Embryonic facial prominence (tissue), 1 donor: ENCODE results near the gene EID2.

ENCODE experiments used
- DNase-seq: peaks from one replicate; pipeline ENCODE4 v3.0.0-alpha.2; 2016; ENCODE audit errors: extremely low spot score

EID2 gene

DNA sequence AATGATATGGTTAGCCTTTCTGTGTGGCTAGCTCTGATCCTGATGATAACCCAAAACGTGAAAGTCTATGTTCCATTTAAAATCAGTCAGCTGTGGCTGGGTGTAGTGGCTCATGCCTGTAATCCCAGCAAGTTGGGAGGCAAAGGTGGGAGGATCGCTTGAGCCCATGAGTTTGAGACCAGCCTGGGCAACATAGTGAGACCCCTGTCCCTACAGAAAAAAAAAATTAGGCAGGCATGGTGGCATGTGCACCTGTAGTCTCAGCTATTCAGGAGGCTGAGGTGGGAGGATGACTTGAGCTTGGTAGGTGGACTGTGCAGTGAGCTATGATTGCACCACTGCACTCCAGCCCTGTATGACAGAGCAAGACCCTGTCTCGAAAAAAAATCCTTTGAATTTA, 6.2 kb downstream of the EID2 start:
- no peak for DNase-seq

GRCh38 chr19:39533003-39533512, 6.9 kb downstream of the EID2 start:
- DNase-seq: no peak

DNA sequence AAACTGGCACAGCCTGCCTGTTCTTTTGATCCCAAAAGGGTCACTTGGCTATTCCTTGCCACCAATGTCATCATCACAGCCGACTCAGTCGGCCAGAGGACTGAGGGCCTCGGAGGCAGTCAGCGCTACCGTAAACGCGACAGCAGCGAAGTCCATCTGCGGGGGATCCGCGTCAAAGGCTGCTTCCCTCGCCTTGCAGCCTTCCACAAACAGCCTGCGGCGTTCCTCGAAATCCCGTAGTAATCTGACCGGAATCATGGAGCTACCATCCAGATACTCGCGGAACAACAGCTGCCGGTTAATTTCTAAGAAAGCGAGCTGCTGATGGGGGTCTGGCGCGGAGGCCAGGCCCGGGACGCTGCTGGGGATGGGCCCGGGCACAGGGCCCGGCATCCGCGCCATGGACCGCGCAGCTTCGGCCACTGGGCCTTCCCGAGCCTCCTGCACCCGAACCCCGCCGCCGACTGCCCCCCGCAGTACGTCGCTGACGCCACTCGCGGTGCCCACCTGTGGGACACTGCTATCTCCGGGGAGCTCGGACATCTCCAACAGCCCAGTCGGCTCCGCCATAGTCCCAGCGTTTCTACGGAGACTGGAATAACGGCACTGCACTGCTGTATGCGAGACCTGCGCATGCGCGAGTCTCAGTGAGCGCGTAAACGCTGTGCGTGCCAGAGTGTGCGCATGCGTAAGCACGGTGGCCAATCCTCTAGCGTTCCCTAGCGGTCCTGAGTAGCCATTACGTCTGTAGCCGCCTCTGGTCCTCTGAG, 7.5 kb downstream of the EID2 start, which contains the start of gene EID2B:
Gene EID2B, minus strand, starts transcription at position 620 of the 770 bp plus-strand sequence. Its CDS starts 50 bp downstream, at position 570.
- peak; percentile 92 for DNase-seq

- DNase-seq: no peak
Observed at GRCh38 chr19:39531834-39532232, 8.1 kb downstream of the EID2 start.

- DNase-seq: no peak
Observed at GRCh38 chr19:39525205-39525604, 14.8 kb downstream of the EID2 start.

- DNase-seq: no peak
Observed at GRCh38 chr19:39524495-39524894, 15.5 kb downstream of the EID2 start.

- no peak for DNase-seq
Observed at GRCh38 chr19:39520541-39521484, 19.1 kb downstream of the EID2 start.

GRCh38 chr19:39518975-39519374, 21.0 kb downstream of the EID2 start:
- DNase-seq: no peak

DNA sequence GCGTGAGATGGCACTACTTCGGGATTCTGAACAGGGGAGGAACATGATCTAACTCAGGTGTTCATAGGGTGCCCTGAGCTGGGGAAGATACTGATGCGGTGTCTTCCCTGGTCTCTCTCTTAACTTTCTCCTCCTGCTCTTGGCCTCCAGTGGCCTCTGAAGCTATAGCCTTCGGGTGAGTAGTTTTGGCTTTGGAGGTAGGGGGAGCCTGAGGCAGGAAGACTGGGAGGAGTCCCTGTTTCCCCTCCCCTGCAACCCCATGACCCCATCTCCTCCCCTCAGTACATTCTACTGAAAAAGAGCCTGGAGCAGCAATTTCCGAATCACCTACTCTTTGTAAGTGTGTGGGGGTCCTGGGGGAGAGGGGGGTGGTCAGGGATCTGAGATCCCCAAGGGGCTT, 21.5 kb downstream of the EID2 start:
- no peak for DNase-seq

- DNase-seq: no peak
Observed at GRCh38 chr19:39517432-39517831, 22.5 kb downstream of the EID2 start.

DNA sequence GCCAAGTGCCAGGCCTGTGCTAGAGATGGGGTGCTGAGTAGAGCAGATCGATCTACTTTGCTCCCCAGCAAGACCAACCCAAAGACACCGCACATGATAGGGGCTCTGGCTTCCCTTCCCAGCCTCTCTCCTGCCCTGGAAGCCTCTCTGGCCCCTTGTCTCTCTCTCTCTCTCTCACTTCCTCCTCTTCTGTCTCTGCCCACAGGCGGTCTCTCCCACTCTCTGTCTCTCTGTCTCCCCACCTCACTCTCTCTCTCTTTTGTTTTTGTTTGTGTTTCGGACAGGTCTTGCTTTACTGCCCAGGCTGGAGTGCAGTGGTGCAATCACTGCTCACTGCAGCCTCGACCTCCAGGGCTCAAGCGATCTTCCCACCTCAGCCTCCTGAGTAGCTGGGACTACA, 23.7 kb downstream of the EID2 start:
- DNase-seq: no peak

GRCh38 chr19:39515551-39516191, 24.3 kb downstream of the EID2 start:
- DNase-seq: no peak

DNA sequence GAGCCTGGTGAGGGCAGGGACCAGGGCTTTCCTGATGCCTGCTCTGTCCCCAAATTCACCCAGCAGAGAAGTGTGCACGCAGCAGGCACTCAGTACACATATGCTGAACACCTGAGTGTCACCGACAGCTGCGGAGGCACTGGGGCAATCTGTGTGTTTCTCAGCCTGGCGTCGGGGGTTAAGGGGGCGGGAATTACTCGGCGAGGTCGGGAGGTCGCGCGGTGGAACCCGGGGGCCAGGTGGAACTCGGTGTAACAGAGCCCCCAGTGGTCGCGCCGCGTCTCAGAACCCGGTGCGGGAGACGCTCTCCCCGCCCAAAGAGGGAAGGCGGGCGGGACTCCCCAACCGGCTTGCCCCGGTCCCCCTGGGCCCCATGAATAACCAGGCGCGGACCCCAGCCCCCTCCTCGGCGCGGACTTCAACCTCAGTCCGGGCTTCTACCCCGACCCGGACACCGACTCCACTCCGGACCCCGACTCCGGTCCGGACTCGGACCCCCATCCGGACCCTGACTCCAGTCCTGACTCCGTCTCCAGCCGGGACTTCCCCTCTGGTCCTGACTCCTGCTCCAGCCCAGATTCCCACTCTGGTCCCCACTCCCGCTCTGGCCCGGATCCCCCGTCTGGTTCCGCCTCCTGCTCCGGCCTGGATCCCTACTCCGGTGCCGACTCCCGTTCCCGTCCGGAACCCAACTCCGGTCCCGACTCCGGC, 25.0 kb downstream of the EID2 start, which contains the start of gene SELENOV:
Gene SELENOV, plus strand, starts transcription at position 300 of the 711 bp plus-strand sequence. Its CDS starts 74 bp downstream, at position 374.
- no peak for DNase-seq

- DNase-seq: no peak
Observed at GRCh38 chr19:39512988-39513387, 27.0 kb downstream of the EID2 start.

- DNase-seq: no peak
Observed at GRCh38 chr19:39509233-39509632, 30.7 kb downstream of the EID2 start.

GRCh38 chr19:39508629-39509028, 31.3 kb downstream of the EID2 start:
- no peak for DNase-seq

GRCh38 chr19:39507715-39508364, 32.1 kb downstream of the EID2 start:
- DNase-seq: no peak

DNA sequence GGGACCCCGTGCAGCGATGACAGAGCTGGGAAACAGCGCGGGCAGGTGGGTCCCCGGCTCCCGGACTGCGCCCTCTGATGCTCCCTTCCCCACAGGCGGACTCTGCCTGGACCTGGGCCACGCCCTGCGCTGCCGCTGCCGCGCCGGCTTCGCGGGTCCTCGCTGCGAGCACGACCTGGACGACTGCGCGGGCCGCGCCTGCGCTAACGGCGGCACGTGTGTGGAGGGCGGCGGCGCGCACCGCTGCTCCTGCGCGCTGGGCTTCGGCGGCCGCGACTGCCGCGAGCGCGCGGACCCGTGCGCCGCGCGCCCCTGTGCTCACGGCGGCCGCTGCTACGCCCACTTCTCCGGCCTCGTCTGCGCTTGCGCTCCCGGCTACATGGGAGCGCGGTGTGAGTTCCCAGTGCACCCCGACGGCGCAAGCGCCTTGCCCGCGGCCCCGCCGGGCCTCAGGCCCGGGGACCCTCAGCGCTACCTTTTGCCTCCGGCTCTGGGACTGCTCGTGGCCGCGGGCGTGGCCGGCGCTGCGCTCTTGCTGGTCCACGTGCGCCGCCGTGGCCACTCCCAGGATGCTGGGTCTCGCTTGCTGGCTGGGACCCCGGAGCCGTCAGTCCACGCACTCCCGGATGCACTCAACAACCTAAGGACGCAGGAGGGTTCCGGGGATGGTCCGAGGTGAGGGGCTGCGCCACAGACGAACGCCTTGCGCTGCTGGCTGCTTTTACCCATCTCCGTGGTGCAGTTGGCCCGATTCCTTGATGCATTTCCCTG, 32.8 kb downstream of the EID2 start:
- peak; percentile 55 for DNase-seq

DNA sequence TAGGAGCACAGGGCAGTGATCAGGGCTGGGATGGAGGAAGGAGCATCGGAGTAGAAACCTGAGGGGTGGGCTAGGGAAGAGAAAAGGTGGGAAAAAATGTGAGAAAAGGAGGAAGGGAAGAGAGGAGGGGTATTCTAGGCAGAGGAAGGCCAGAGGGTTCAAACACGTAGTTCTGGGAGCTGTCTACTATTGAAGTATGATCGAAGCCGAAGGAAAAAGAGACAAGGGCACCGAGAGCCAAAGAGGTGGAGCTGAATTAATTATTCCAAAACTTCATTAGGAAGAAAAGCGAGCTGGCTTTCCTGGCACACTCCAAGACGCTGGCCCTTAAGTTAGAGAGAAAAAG, 33.4 kb downstream of the EID2 start:
- no peak for DNase-seq
